HUES64 (cell line): ENCODE results near the gene ELAVL1.
"Not testable (repeated sequence)": the region's sequence is repeated elsewhere in the genome, so short reads cannot be mapped to it uniquely, and the experiment has no call there.

Experiments used
- H3K27ac ChIP-seq: 2 replicates; pipeline ENCODE4 v1.7.0; 2013; ENCODE audit warnings: low read depth, low read length, inconsistent platforms
- H3K27me3 ChIP-seq: 2 replicates; pipeline ENCODE4 v1.6.1; 2013; ENCODE audit warnings: mild to moderate bottlenecking, low read length; ENCODE audit not compliant: insufficient read depth
- H3K36me3 ChIP-seq: 2 replicates; pipeline ENCODE4 v1.6.1; 2013; ENCODE audit warnings: mild to moderate bottlenecking, low read length; ENCODE audit not compliant: insufficient read depth
- H3K4me1 ChIP-seq: 2 replicates; pipeline ENCODE4 v1.6.1; 2013; ENCODE audit warnings: mild to moderate bottlenecking, low read length, moderate library complexity; ENCODE audit not compliant: insufficient read depth
- H3K4me3 ChIP-seq: 2 replicates; pipeline ENCODE4 v1.5.1; 2013; ENCODE audit warnings: mild to moderate bottlenecking, low read length, moderate library complexity
- H3K9ac ChIP-seq: 2 replicates; pipeline ENCODE4 v1.6.1; 2013; ENCODE audit warnings: mild to moderate bottlenecking, low read depth, low read length
- H3K9me3 ChIP-seq: 2 replicates; pipeline ENCODE4 v1.6.1; 2013; ENCODE audit warnings: low read depth, low read length; ENCODE audit not compliant: insufficient read depth
- WGBS: fragments of 150-250, 120-280 bp; methylation state at CpG from one replicate; pipeline ENCODE4 v1.1.7; 2013; ENCODE audit warnings: missing lambda C conversion rate; 5-methylcytosine and 5-hydroxymethylcytosine counted together

Gene ELAVL1

DNA sequence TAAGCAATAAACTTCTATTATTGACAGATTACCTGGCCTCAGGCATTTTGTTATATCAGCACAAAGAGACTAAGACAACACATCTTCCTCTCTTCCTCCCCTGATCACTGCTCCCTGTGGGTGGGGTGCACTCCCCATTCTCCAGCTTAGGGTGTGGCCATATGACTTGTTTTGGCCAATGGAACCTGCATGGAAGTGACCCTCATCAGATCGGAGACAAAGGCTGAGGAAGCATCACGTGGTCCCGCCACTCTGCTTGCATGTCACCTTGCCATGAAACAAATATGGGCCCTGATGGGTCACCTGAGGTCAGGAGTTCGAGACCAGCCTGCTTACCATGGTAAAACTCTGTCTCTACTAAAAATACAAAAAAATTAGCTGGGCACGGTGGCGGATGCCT is 33.4 kb upstream of the ELAVL1 start:
- Histone ChIP-seq H3K4me3 (no peak overlapping the region), H3K4me1 (peaks cover 5% of the 10 kb centered on the region; the same call in 1 of the 2 replicates), H3K9ac (no peak overlapping the region), H3K27me3 (no peaks in the 10 kb centered on the region), H3K36me3 (no peaks in the 10 kb centered on the region), H3K27ac (no peak overlapping the region), H3K9me3 (no peaks in the 10 kb centered on the region)
- WGBS: 87% methylated on average over 6 of the region's 6 CpGs

DNA sequence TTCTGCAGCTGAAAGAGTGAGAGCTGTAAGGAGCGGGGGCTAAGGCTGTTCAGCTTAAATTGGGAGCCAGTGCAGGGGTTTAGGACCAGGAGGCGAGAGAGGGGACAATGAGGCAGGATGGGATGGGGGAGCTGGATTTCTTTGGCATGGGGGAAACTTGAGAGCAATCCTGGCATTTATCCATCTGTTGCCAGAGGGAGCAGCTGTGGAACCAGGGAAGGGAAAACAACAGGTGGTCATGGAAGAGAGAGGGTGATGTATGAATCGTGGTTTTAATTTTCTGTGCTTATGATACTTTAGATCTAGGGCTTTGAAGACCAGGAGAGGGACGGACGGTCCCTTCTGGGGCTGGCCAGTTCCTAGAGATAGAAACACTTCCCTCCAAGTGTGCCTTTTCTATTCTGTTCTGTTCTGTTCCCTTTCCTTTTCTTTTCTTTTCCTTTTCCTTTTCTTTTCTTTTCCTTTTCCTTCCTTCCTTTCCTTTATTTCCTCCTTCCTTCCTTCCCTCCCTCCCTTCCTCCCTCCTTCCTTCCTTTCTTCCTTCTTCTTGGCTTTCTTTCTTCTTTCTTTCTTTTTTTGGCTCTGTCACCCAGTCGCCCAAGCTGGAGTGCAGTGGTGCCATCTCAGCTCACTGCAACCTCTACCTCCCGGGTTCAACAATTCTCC is 31.1 kb upstream of the ELAVL1 start:
- Histone ChIP-seq H3K4me1 (peaks cover 10% of the 10 kb centered on the region), H3K27ac (no peak overlapping the region), H3K4me3 (no peak overlapping the region), H3K27me3 (no peaks in the 10 kb centered on the region), H3K9ac (no peak overlapping the region), H3K36me3 (no peaks in the 10 kb centered on the region), H3K9me3 (no peaks in the 10 kb centered on the region)
- 88% methylated on average over 7 of the region's 7 CpGs for WGBS

GRCh38 chr19:8034178-8034525 is 28.7 kb upstream of the ELAVL1 start:
- Histone ChIP-seq H3K4me1 (peaks cover 10% of the 10 kb centered on the region), H3K36me3 (no peaks in the 10 kb centered on the region), H3K27ac (no peak overlapping the region), H3K9me3 (no peaks in the 10 kb centered on the region), H3K27me3 (no peaks in the 10 kb centered on the region), H3K4me3 (no peak overlapping the region), H3K9ac (no peak overlapping the region)
- WGBS: 95% methylated on average over 6 of the region's 6 CpGs

GRCh38 chr19:8033287-8034177 is 28.1 kb upstream of the ELAVL1 start:
- peak overlapping the region; percentile 41; the same call in 1 of the 2 replicates for H3K9ac ChIP-seq

DNA sequence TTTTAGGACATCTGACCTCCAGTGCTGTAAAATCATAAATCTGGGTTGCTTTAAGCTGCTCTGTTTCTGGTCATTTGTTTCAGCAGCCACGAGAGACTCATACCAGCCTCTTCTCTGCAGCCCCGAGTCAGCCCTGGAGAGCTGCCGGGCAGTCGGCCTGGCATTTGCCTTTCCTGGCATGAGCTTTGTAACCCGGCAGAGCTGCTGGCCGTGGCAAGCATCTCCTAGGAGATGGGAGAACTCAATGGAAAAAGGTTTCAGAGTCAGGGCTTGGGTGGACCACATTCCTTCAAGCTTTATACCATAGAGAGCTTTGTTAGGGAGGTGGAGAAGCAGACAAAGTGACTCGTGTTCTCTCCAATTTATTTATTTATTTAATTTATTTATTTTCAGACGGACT is 25.5 kb upstream of the ELAVL1 start:
- H3K27me3 ChIP-seq: no peaks in the 10 kb centered on the region
- H3K4me3 ChIP-seq: no peak overlapping the region
- H3K36me3 ChIP-seq: no peaks in the 10 kb centered on the region
- peaks cover 11% of the 10 kb centered on the region for H3K4me1 ChIP-seq
- H3K27ac ChIP-seq: no peak overlapping the region
- no peaks in the 10 kb centered on the region for H3K9me3 ChIP-seq
- no peak overlapping the region for H3K9ac ChIP-seq
- WGBS: 90% methylated on average over 7 of the region's 8 CpGs

More at GRCh38 chr19:8033287-8034177, 28.1 kb upstream of the ELAVL1 start:
- Histone ChIP-seq H3K4me1 (peaks cover 14% of the 10 kb centered on the region), H3K27ac (peak overlapping the region; percentile 64; the same call in 1 of the 2 replicates)
- H3K27me3 ChIP-seq, H3K9me3 ChIP-seq, H3K36me3 ChIP-seq, H3K4me3 ChIP-seq: not testable (repeated sequence)
- WGBS: 88% methylated on average over 20 of the region's 22 CpGs

DNA sequence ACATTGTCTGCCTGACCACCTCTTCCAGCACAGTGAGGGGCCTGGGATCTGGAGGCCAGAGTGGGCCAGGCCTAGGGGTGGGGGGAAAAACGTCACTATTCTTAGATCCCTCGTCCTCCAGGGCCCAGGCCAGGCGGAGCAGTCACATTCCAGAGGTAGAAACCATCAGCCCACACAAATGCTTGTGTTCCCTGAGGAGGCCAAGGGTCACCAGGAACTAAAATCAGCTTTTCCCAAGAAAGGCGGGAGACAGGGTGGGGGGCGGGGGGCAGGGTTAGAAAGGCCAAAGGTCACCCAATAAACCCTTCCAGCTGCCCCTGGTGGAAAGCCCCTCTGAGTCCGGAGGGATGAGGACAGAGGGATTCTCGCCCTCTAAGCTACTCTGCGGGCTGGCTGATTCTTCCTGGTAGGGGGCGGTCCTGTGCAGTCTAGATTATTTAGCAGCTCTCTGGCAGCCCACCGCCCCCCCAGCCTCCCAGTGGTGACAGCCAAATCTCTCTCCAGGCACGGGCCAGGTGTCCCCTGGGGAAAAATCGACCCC is 23.6 kb upstream of the ELAVL1 start:
- Histone ChIP-seq H3K9ac (no peak overlapping the region; the same call in 1 of the 2 replicates), H3K9me3 (no peaks in the 10 kb centered on the region), H3K4me1 (peaks cover 11% of the 10 kb centered on the region), H3K27ac (peak overlapping the region; percentile 82), H3K36me3 (no peaks in the 10 kb centered on the region), H3K4me3 (no peak overlapping the region), H3K27me3 (no peaks in the 10 kb centered on the region)
- 24% methylated on average over 11 of the region's 12 CpGs for WGBS

- Histone ChIP-seq H3K27me3 (no peaks in the 10 kb centered on the region), H3K9ac (no peak overlapping the region), H3K36me3 (no peaks in the 10 kb centered on the region), H3K4me3 (no peak overlapping the region), H3K4me1 (peaks cover 5% of the 10 kb centered on the region; the same call in 1 of the 2 replicates), H3K9me3 (no peaks in the 10 kb centered on the region), H3K27ac (no peak overlapping the region)
- WGBS: 91% methylated on average over 5 of the region's 5 CpGs
Observed at GRCh38 chr19:8025316-8025715, 19.9 kb upstream of the ELAVL1 start.

DNA sequence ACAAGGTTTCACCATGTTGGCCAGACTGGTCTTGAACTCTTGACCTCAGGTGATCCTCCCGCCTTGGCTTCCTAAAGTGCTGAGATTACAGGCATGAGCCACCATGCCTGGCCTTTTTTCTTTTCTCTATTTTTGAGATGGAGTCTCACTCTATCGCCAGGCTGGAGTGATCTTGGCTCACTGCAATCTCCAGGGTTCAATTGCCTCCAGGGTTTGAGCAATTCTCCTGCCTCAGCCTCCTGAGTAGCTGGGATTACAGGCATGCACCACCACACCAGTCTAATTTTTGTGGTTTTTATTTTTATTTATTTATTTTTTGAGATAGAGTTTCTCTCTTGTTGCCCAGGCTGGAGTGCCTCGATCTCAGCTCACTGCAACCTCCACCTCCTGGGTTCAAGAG is 18.8 kb upstream of the ELAVL1 start:
- H3K9me3 ChIP-seq, H3K4me1 ChIP-seq, H3K27me3 ChIP-seq, H3K9ac ChIP-seq, H3K4me3 ChIP-seq, H3K27ac ChIP-seq, H3K36me3 ChIP-seq: not testable (repeated sequence)
- 98% methylated on average over 3 of the region's 3 CpGs for WGBS

DNA sequence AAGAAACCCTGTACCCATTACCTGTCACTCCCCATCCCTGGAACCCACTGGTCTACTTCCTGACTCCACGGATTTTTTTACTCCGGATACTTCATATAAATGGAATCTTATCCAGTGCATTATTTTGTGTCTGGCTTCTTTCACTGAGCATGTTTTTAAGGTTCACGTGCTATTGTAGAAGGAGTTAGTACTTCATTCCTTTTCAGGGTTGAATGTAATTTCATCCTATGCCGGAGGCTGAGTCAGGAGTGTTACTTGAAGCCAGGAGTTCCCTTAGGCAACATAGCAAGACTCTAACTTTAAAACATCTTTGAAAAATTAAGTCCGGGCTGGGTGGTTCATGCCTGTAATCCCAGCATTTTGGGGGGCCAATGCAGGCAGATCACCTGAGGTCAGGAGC is 17.9 kb upstream of the ELAVL1 start:
- Histone ChIP-seq H3K4me3 (no peak overlapping the region), H3K9me3 (no peaks in the 10 kb centered on the region), H3K36me3 (no peaks in the 10 kb centered on the region), H3K4me1 (no peaks in the 10 kb centered on the region; the same call in 1 of the 2 replicates), H3K27ac (no peak overlapping the region), H3K9ac (no peak overlapping the region), H3K27me3 (no peaks in the 10 kb centered on the region)
- 92% methylated on average over 5 of the region's 5 CpGs for WGBS

- no peaks in the 10 kb centered on the region for H3K27me3 ChIP-seq
- H3K27ac ChIP-seq: no peak overlapping the region
- WGBS: 92% methylated on average over 13 of the region's 13 CpGs
- no peaks in the 10 kb centered on the region for H3K4me1 ChIP-seq
- no peak overlapping the region for H3K4me3 ChIP-seq
- no peaks in the 10 kb centered on the region for H3K9me3 ChIP-seq
- H3K36me3 ChIP-seq: no peaks in the 10 kb centered on the region
- H3K9ac ChIP-seq: no peak overlapping the region
Observed at GRCh38 chr19:8022275-8022674, 16.8 kb upstream of the ELAVL1 start.

DNA sequence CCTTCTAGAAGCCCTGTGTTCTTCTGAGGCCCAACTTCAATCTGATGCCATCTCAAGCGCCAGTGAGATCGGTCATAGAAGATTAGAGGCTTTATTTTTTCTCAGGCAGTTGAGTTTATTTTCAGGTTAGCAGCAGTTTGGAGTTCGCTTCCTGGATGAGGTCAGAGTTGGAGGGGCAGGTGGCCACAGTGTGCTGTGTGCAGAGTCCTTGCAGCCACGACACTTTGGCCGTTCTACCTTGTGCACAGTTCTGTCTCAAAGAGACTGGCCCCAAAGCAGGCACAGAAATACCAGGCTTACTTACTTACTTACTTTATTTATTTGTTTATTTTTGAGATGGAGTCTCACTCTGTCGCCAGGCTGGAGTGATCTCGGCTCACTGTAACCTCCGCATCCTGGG is 15.9 kb upstream of the ELAVL1 start:
- Histone ChIP-seq H3K9ac (no peak overlapping the region), H3K36me3 (no peaks in the 10 kb centered on the region)
- 95% methylated on average over 8 of the region's 8 CpGs for WGBS

More for the DNA sequence above, 15.9 kb upstream of the ELAVL1 start:
- H3K9me3 ChIP-seq: no peaks in the 10 kb centered on the region
- no peaks in the 10 kb centered on the region for H3K27me3 ChIP-seq
- no peak overlapping the region for H3K4me3 ChIP-seq
- H3K27ac ChIP-seq: no peak overlapping the region
- H3K4me1 ChIP-seq: no peaks in the 10 kb centered on the region
